Bone marrow (tissue), 2 donors: ENCODE results near the gene FBXW4.

Experiments used
- DNase-seq, 2 donors: peaks; one replicate each; lab custom pipeline; 2025; lab: John Stamatoyannopoulos, UW

Gene FBXW4, protein sequence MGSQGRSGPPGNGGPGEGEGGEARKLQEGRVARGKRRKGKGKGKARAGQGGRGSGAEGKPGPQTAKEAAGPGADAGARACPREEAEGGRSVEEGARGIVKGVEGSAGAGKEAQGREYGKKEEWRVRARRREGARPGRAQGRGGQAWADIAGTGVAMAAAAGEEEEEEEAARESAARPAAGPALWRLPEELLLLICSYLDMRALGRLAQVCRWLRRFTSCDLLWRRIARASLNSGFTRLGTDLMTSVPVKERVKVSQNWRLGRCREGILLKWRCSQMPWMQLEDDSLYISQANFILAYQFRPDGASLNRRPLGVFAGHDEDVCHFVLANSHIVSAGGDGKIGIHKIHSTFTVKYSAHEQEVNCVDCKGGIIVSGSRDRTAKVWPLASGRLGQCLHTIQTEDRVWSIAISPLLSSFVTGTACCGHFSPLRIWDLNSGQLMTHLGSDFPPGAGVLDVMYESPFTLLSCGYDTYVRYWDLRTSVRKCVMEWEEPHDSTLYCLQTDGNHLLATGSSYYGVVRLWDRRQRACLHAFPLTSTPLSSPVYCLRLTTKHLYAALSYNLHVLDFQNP

GRCh38 chr10:101694674-101695403 is at the start of gene FBXW4:
FBXW4 (minus strand) TSS chr10:101695170; CDS start chr10:101695105, 65 bp downstream.
- DNase-seq = peak; percentile 26 to 65

GRCh38 chr10:101744267-101744666 is 49.3 kb upstream of the FBXW4 start:
- no peak for DNase-seq

DNA sequence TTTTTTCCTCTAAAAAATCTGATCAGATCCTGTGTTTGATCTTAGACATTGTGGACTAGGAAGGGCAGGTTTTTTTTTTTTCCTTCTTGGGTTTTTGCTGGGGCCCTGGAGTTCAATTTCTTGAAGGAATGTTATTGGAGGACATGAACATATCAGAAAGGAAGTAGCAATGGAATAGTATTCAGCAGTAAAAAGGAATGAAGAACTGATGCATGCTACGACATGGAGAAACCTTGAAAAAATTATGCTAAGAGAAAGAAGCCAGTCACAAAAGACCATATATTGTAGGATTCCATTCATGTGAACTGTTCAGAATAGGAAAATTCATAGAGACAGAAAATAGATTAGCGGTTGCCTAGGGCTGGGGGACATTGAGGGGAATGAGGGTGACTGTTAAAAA is 47.0 kb upstream of the FBXW4 start:
- no peak for DNase-seq

- no peak for DNase-seq
Measured at GRCh38 chr10:101736666-101737065, 41.7 kb upstream of the FBXW4 start.

DNA sequence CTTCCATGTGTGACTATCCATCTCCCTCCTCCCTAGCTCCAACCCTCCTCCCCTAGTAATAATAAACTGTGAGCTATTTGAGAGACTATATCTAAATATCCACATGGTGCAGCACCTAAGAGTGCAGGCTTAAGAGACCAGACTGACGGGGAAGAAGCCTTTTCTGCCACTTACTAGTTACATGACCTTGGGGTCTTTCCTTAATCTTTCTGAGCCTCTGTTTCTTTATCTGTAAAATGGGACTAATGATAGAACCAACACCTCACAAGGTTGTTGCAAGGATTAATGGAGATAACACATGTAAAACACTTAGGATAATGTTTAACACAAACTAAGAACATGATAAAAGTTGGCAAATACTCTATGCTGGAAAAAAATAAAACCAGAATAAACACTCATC is 37.1 kb upstream of the FBXW4 start:
- DNase-seq = no peak

- DNase-seq = no peak
Measured at GRCh38 chr10:101726115-101726387, 31.1 kb upstream of the FBXW4 start.

- DNase-seq = no peak
Measured at GRCh38 chr10:101725296-101726114, 30.5 kb upstream of the FBXW4 start.

DNA sequence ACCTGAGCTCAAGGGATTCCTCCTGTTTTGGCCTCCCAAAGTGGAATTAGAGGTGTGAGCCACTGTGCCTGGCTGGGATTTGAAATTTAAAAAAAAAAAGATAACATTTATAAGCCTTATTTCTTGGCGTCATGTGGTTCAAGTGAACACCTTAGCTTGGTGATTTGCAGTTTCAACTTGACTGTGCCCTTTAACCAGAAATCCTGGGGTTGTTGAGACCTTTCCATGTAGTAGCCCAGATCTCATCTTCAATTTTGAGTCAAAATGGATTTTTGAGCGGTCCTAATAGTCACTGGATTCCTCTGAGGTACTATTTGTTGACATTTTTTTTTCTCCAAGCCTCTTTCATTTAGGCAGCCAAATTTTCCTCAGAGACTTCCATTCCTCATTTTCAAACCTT is 29.5 kb upstream of the FBXW4 start:
- no peak for DNase-seq

DNA sequence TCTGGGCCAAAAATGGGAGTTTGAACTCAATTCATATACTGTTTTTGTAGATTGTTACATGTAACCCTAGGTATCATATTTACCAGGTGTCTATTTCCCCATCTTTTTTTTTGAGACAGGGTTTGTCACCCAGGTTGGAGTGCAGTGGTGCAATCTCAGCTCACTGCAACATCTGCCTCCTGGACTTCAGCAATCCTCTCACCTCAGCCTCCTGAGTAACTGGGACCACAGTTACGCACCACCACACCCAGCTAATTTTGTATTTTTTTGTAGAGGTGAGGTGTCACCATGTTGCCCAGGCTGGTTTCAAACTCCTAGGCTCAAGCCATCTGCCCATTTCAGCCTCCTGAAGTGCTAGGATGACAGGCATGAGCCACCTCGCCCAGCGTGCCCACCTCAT is 28.2 kb upstream of the FBXW4 start:
- no peak for DNase-seq

- DNase-seq = no peak
Measured at GRCh38 chr10:101721806-101722205, 26.8 kb upstream of the FBXW4 start.

DNA sequence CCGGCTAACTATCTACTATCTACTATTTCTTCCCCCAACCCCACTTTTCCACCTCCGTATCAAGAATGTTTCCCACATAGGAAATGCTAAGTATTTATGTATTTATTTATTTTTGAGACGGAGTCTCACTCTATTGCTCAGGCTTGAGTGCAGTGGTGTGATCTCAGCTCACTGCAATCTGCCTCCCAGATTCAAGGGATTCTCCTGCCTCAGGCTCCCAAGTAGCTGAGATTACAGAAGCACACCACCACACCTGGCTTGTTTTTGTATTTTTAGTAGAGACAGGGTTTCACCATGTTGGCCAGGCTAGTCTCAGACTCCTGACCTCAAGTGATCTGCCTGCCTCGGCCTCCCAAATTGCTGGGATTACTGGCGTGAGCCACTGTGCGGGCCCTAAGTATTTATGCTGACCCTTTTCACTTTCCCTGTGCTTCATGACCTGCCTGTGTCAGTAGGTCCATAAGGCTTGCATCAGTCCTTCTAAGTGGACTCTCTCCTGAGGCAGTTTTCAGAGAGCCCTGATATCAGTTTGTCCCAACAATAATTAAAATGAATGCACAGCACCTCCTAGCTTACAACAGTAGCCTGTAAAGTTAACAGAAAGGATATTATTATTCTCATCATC is 25.7 kb upstream of the FBXW4 start:
- DNase-seq = no peak

DNA sequence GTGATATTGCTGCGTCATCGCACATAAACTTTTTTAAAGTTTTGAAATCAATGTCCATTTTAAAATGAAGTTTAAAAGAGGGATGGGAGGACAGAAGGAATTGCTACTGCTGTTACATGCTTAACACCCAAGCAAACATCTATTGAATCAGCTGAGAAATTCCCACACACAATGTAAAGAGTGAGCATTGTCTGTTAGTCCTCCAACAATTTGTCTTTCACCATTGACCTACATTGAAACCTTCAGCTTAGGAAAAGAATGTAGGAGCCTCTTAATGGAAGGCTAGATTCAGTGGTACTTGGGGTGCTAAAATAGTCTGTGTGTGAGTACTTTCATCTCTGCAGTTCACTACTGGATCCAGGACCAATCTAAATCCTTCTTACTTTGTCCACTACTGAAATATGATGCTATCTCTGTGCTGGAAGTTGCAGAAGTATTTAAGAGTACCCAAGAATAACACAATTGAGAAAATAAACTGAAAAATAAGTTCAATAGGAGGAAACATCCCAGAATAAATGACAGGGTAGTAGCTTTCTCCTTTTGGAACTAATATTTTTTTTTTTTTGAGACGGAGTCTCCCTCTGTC is 23.8 kb upstream of the FBXW4 start:
- DNase-seq = no peak

DNA sequence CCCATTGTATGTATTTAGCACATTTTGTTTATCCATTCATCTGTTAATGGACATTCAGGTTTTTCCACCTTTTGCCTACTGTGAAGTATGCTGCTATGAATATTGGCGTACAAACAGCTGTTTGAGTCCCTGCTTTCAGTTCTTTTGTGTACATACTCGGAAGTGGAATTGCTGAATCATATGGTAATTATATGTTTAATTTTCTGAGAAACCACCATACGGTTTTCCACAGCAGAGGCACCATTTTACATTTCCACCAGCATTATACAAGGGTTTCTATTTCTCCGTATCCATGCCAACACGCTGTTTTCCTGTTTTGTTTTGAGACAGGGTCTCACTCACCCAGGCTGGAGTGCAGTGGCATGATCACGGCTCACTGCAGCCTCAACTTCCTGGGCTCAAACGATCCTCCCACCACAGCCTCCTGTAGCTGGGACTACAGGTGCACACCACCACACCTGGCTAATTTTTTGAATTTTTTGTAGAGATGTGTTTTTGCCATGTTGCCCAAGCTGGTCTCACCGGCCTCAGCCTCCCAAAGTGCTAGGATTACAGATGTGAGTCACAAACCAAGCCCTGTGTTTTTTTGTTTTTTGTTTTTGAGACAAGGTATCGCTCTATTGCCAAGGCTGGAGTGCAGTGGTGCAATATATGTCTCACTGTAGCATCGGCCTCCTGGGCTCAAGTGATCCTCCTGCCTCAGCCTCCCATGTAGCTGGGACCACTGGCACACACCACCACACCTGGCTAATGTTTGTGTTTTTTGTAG is 22.1 kb upstream of the FBXW4 start:
- DNase-seq = no peak

- DNase-seq = no peak
Measured at GRCh38 chr10:101712997-101713396, 18.0 kb upstream of the FBXW4 start.

GRCh38 chr10:101710793-101711192 is 15.8 kb upstream of the FBXW4 start:
- no peak for DNase-seq

DNA sequence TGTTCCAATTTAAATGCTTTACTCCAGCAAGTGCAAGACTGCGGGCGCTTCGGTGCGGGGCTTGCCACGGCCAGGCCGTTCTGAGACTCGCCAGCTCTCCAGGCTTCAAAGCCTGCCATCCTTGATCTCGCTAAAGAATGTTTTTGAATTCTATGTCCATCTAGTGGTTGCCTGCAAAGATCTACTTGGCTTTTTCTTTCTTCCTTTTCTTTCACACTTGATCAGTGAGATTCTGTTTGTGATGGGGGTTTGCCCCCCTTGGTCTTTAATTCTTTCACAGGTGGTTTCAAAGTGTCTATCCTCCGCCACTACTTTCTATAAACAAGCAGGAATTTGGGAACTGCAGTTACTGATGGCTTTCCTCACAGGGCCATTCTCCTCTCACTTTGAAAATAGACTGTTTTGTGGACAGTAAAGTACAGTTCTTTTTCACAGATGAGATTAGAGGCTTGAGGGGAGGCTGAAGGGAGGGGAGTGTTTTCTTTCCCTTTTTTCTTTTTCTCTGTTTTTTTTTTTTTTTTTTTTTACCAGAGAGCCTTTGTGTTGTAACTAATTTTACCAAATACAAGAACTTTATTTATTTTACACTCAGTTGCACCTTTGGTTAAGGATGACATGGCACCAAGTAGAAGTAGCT is 15.2 kb upstream of the FBXW4 start:
- no peak for DNase-seq

- DNase-seq = no peak
Measured at GRCh38 chr10:101709359-101710058, 14.5 kb upstream of the FBXW4 start.

- DNase-seq = no peak
Measured at GRCh38 chr10:101708870-101709269, 13.9 kb upstream of the FBXW4 start.

- no peak for DNase-seq
Measured at GRCh38 chr10:101708073-101708472, 13.1 kb upstream of the FBXW4 start.

DNA sequence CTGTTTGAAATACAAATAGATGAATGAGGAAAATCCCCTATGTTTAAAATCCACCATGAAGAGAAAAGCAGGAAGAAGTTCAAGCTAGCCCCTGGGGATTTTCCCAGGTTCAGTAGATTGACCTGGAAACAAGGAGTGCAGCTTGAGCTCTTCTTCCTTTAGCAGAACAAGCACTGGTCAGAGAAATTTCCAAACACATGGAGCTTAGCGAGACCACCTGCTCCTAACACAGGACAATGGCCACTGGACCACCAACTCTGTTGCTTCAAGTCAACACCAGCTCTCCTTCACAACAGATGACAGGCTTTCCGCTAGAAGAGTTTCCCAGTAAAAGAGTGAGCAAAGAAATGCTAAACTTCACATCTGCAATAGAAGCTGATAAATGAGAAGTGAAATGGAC is 9.4 kb upstream of the FBXW4 start:
- no peak for DNase-seq
